ENCODE data around the gene TEX12.
"Not testable (repeated sequence)": the region's sequence is repeated elsewhere in the genome, so short reads cannot be mapped to it uniquely, and the experiment has no call there.

The TEX12 gene

GRCh38 chr11:112167145-112167544 is at the start of gene TEX12:
TSS of gene TEX12 (plus strand) at chr11:112167372. CDS start at chr11:112169269, 1,897 bp downstream.
- DNase-seq, result no peak

- no peak for DNase-seq
These were observed 49.0 kb upstream of the TEX12 start for GRCh38 chr11:112118176-112118575.

GRCh38 chr11:112121981-112122615 is 45.1 kb upstream of the TEX12 start:
- no peak for DNase-seq

- no peak for DNase-seq
These were observed 44.0 kb upstream of the TEX12 start for GRCh38 chr11:112123129-112123528.

- DNase-seq, result no peak
These were observed 40.1 kb upstream of the TEX12 start for GRCh38 chr11:112127056-112127455.

GRCh38 chr11:112128483-112129121 is 38.6 kb upstream of the TEX12 start:
- DNase-seq, result no peak

DNA sequence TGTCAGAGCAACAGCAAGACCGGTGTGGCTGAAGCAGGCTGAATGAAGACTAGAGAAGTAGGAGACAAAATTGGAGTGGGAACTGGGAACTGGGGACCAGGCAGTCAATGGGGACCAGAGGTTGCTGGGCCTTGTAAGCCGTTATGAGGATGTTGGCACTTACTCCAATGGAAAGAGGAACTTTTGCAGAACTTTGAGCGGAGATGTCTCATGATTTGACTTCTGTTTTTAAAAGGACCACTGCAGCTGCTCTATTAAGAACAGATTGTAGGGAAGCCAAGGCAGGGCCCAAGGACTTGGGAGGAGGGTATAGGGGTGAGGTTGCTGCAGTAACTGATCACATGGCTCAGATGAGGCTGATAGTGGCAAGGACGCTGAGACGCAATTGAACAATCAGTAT is 37.5 kb upstream of the TEX12 start:
- no peak for DNase-seq

DNA sequence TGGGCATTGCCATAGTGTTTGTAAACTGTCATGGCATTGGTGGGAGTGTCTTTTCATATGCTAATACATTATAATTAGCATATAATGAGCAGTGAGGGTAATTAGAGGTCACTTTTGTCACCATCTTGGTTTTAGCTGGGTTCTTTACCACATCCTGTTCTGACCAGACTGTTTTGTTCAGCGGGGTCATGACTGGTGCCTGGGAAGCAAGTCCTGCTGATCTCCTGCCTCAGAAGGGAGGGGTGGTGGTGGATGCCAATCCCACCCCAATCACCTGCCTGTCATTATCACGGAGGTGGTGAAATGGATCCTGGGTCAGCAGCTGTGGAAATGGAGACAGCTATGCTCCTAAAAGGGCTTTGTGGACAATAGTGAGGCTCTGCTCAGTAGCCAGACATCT is 34.4 kb upstream of the TEX12 start:
- DNase-seq, result no peak

GRCh38 chr11:112134473-112134872 is 32.7 kb upstream of the TEX12 start:
- no peak for DNase-seq

- no peak for DNase-seq
These were observed 23.6 kb upstream of the TEX12 start for GRCh38 chr11:112143597-112143996.

- no peak for DNase-seq
These were observed 16.7 kb upstream of the TEX12 start for GRCh38 chr11:112150517-112150916.

DNA sequence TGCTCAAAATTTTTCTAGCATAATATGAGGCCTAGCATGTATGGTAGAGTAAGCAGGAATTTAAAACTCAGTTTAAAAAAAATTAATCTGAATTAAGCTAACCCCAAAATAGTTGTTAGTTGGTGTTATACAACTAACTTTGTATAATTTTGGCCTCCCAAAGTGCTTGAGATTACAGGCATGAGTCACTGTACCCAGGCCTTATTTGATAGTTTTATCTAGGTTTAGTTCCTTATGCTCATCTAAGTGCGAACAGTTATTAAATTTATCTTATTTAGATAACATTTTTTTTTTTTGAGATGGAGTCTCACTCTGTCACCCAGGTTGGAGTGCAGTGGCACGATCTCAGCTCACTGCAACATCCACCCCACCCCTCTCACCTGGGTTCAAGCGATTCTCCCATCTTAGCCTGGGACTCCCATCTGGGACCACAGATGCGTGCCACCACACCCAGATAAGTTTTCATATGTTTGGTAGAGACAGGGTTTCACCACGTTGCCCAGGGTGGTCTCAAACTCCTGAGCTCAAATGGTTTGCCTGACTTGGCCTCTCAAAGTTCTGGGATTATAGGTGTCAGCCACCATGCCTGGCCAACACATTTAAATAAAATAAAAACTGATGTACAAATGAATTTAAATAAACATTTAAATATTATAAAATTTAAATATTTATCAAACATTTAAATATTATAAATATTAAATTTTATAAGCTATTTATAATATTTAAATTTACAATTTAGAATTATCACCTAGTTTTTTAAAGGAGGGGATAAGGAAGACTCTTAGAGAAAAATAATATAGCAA is 10.8 kb upstream of the TEX12 start:
- DNase-seq, result no peak

GRCh38 chr11:112156956-112157766 is 10.0 kb upstream of the TEX12 start:
- no peak for DNase-seq

- DNase-seq, result no peak
These were observed 7.8 kb upstream of the TEX12 start for GRCh38 chr11:112159098-112160065.

- DNase-seq, result no peak
These were observed 6.9 kb upstream of the TEX12 start for GRCh38 chr11:112160091-112160848.

GRCh38 chr11:112161012-112161411 is 6.2 kb upstream of the TEX12 start:
- DNase-seq, result no peak

GRCh38 chr11:112162200-112162599 is 5.0 kb upstream of the TEX12 start:
- not testable (repeated sequence) for DNase-seq

- DNase-seq, result no peak
These were observed 4.2 kb upstream of the TEX12 start for GRCh38 chr11:112162761-112163546.

- no peak for DNase-seq
These were observed 3.1 kb upstream of the TEX12 start, which contains the start of gene IL18 for GRCh38 chr11:112163875-112164685. TSS of gene IL18 (minus strand) at chr11:112164094. CDS start at chr11:112155053, 9,041 bp downstream.
